ENCODE results near the gene SLC38A8. TPM values are rescaled to one million over a fixed set of nuclear protein-coding genes. Genes with fewer than 3 reads are reported as not detected.

SLC38A8 gene
- total RNA-seq, 4 donors from 2014 or later = not detected

DNA sequence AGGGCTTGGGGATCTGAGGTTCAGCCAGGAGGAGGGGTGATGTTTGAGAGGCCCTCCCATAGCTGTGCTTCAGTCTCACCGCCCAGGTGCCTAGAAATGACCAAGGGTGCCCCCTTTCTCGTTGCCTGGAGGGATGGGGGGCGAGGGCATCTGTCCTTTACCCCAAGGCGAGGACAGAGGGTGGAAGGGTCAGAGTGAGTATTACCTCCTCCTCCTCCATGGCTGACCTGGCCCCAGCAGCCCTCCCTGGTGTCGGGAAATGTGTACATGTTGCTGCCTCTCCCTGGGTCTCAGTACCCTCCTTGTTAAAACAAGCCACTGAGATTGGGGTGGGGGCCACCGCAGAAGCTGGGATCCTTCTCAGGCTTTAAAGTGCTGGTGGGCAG is 72.2 kb downstream of the SLC38A8 start:
- H3K27me3 ChIP-seq = peaks cover 26% of the 10 kb centered on the region
- H3K9me3 ChIP-seq = no peaks in the 10 kb centered on the region
- H3K36me3 ChIP-seq = peaks cover 5% of the 10 kb centered on the region
- peaks cover 8% of the 10 kb centered on the region for H3K4me1 ChIP-seq
- no peak overlapping the region for H3K4me3 ChIP-seq
- no peak for TF ChIP-seq POLR2A (IDR thresholded peaks at IDR 0.05)
- TF ChIP-seq, protein P1, sequence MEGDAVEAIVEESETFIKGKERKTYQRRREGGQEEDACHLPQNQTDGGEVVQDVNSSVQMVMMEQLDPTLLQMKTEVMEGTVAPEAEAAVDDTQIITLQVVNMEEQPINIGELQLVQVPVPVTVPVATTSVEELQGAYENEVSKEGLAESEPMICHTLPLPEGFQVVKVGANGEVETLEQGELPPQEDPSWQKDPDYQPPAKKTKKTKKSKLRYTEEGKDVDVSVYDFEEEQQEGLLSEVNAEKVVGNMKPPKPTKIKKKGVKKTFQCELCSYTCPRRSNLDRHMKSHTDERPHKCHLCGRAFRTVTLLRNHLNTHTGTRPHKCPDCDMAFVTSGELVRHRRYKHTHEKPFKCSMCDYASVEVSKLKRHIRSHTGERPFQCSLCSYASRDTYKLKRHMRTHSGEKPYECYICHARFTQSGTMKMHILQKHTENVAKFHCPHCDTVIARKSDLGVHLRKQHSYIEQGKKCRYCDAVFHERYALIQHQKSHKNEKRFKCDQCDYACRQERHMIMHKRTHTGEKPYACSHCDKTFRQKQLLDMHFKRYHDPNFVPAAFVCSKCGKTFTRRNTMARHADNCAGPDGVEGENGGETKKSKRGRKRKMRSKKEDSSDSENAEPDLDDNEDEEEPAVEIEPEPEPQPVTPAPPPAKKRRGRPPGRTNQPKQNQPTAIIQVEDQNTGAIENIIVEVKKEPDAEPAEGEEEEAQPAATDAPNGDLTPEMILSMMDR (IDR thresholded peaks at IDR 0.05) = no peak
- no peak for TF ChIP-seq POLR2AphosphoS5 (IDR thresholded peaks at IDR 0.05)
- TF ChIP-seq EP300 (IDR thresholded peaks at IDR 0.05) = no peak
- DNase-seq (ENCODE audit: low spot score in 2 of 2) = no peak
- H3K27ac ChIP-seq = no peak overlapping the region
- WGBS = no CpG with 5 or more reads among the region's 6 CpGs

DNA sequence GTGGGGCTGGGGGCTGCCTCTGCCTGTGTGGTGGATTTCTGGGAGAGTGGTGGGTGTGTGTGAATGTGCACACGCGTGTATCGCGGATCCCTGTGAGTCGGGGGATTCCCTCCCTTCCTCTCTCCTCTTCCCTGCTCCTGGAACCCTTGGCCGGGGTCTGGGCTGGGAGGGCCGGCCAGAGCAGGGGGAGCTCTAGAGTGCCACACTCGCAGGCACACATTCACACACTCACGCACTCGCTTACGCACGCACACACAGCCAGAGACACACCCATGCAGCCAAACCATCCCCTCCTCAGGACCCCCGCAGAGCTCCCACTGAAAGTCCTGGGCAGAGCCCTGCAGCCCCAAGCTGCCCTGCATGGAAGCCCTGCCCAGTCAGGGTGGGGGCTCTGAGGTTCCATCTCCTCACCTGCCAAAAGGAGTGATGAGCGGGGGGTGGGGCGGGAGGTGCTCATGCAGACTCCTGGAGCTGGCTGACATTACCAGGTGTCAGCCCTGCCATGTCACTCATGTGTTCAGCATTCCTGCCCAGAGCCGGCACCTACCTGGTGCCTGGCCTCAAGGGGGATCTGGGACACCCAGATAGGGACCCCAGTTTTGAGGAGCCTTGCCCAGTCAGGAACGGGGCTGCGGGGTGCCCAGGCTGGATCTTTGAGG is 72.7 kb downstream of the SLC38A8 start:
- WGBS = 15% methylated on average over 5 of the region's 18 CpGs
- peaks cover 8% of the 10 kb centered on the region for H3K4me1 ChIP-seq
- no peak overlapping the region for H3K27ac ChIP-seq
- no peaks in the 10 kb centered on the region for H3K9me3 ChIP-seq
- H3K4me3 ChIP-seq = no peak overlapping the region
- peaks cover 10% of the 10 kb centered on the region for H3K36me3 ChIP-seq
- H3K27me3 ChIP-seq = peaks cover 25% of the 10 kb centered on the region
- peak in 1 of 2 donors; percentile 50 for DNase-seq (ENCODE audit: low spot score in 2 of 2)
- TF ChIP-seq, protein P1 (IDR thresholded peaks at IDR 0.05) = no peak
- no peak for TF ChIP-seq POLR2AphosphoS5 (IDR thresholded peaks at IDR 0.05)
- TF ChIP-seq EP300 (IDR thresholded peaks at IDR 0.05) = no peak
- TF ChIP-seq POLR2A (IDR thresholded peaks at IDR 0.05) = no peak

DNA sequence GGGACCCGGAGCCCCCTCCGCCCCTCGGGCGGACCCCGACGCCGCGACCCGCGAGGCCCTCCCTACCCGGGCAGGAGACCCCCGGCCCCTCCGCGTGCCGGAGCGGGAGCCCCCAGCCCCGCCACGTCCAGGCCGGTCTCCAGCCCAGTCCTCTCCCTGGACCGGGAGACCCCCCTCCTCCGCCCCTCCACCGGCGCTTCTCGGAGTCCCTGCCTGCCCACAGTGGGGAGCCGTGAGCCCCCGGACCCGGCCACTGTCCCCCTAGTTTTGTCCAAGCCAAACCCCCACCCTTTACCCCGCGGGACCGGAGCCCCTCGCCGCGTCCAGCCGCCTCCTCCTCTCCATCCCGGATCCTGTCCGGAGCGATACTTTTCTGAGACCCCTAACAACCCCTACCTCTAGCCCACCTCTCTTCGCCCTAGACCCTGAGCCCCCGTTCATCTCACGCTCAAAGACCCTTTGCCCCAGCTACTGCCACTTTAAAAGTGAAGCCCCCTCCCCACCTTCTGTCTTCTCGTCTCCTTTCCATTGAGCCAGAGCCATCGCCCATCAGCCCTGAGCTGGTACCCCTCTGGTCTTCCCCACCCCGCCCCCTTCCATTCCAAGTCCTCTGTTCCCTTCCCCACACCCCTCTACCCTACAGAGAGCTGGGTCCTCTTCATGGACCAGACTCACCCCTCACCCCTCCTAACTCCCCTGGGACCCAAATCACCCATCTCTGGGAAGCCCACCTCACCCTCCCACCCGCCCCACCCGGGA is 73.5 kb downstream of the SLC38A8 start:
- DNase-seq (ENCODE audit: low spot score in 2 of 2) = peak in 1 of 2 donors; percentile 65
- peaks cover 15% of the 10 kb centered on the region for H3K36me3 ChIP-seq
- H3K4me3 ChIP-seq = peak overlapping the region; percentile 28
- no peaks in the 10 kb centered on the region for H3K9me3 ChIP-seq
- H3K27ac ChIP-seq = no peak overlapping the region
- peaks cover 8% of the 10 kb centered on the region for H3K4me1 ChIP-seq
- H3K27me3 ChIP-seq = peaks cover 21% of the 10 kb centered on the region
- 7% methylated on average over 18 of the region's 45 CpGs for WGBS
- TF ChIP-seq POLR2A (IDR thresholded peaks at IDR 0.05) (no peak), EP300 (IDR thresholded peaks at IDR 0.05) (no peak), POLR2AphosphoS5 (IDR thresholded peaks at IDR 0.05) (no peak)
- TF ChIP-seq, protein P1 (IDR thresholded peaks at IDR 0.05) = no peak

DNA sequence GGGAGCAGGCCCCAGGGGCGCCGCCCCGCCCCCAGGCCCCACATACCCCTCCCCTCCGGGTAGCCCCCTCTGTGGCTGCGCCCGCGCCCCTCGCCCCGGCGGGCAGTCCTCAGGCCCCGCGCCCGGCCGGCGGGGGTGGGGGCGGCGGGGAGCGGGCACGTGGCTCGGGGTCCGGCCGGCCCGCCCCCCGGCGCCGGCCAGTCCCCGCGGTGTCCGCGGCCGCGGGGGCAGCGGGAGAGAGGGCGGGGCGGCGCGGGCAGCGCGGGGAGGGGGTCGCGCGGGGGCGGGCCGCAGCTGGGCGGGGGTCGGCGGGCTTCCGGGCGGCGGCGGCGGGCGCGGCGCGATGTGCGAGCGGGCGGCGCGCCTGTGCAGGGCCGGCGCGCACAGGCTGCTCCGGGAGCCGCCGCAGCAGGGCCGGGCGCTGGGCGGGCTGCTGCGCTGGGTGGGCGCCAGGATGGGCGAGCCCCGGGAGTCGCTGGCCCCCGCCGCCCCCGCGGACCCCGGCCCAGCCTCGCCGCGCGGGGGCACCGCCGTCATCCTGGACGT is 74.2 kb downstream of the SLC38A8 start:
- no CpG with 5 or more reads among the region's 87 CpGs for WGBS
- DNase-seq (ENCODE audit: low spot score in 2 of 2) = no peak
- no peaks in the 10 kb centered on the region for H3K9me3 ChIP-seq

More for the DNA sequence above, 74.2 kb downstream of the SLC38A8 start:
- peaks cover 21% of the 10 kb centered on the region for H3K27me3 ChIP-seq
- no peak for TF ChIP-seq EP300 (IDR thresholded peaks at IDR 0.05)
- TF ChIP-seq, protein P1 (IDR thresholded peaks at IDR 0.05) = no peak
- no peak for TF ChIP-seq POLR2A (IDR thresholded peaks at IDR 0.05)
- no peak for TF ChIP-seq POLR2AphosphoS5 (IDR thresholded peaks at IDR 0.05)
- peak overlapping the region; percentile 45 for H3K4me3 ChIP-seq
- H3K36me3 ChIP-seq = peaks cover 20% of the 10 kb centered on the region
- peaks cover 8% of the 10 kb centered on the region for H3K4me1 ChIP-seq
- H3K27ac ChIP-seq = no peak overlapping the region

All from suprapubic skin (tissue), 4 donors.